GM10266 (cell line): ENCODE results near the gene BBS2.

ENCODE experiments used
- DNase-seq: peaks from one replicate; pipeline ENCODE4 v3.0.0; 2012; ENCODE audit errors: extremely low spot score
- TF ChIP-seq, protein P1 (sequence below): IDR thresholded peaks from 2 replicates; pipeline ENCODE4 v1.5.1; 2012; ENCODE audit warnings: mild to moderate bottlenecking, low read depth; ENCODE audit not compliant: control insufficient read depth, insufficient read depth; ENCODE audit errors: missing control alignments

Gene BBS2

DNA sequence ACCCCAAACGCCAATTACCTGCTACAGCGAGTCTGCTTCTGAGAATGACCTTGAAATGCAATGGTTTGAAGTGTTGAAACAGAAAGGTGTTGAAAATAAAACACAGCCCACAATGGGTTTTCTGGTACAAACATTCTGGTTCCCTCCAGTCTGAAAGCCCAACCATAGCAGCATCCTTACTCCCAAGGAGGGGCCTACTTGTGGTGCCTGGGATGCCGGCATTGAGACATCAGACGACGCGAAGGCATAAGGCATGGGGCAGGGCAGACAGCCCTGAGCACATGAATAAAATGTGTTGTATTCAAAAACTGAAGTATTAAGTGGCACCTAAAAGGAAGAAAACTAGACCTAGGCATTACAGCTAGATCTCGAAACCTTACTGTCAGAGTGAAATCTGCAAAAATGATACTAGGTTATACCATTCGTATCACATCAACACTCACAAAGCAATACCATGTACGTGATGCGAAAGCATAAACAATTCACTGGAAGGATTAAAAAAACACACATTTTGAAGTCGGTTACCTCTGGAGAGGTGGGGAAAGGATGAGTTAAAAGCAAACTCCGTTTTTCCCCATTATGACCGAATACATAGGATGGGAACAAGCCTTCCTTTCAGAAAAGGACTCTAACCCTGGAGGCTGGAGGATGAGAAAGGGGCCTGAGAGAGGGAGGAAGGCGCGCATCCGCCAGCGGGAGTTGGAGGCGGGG, 69.4 kb downstream of the BBS2 start:
- DNase-seq: no peak
- TF ChIP-seq, protein P1, sequence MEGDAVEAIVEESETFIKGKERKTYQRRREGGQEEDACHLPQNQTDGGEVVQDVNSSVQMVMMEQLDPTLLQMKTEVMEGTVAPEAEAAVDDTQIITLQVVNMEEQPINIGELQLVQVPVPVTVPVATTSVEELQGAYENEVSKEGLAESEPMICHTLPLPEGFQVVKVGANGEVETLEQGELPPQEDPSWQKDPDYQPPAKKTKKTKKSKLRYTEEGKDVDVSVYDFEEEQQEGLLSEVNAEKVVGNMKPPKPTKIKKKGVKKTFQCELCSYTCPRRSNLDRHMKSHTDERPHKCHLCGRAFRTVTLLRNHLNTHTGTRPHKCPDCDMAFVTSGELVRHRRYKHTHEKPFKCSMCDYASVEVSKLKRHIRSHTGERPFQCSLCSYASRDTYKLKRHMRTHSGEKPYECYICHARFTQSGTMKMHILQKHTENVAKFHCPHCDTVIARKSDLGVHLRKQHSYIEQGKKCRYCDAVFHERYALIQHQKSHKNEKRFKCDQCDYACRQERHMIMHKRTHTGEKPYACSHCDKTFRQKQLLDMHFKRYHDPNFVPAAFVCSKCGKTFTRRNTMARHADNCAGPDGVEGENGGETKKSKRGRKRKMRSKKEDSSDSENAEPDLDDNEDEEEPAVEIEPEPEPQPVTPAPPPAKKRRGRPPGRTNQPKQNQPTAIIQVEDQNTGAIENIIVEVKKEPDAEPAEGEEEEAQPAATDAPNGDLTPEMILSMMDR: no peak

DNA sequence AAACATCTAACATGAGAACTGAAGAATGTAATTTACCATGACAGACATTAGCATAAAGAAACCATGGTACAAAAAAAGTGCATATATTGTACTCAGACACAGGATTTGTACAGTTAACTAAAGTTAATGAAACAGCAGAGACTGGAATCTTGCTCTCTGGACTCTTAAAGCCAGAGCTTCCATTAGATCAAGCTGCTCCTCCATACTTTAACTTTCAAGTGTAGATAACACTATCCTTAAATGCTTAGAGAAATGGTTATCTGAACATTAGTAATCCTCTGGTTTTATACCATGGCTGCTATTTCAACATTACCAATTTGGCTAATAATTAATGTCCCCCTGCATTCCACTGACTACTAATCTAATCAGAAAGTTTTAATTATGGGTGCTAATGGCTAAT, 71.8 kb downstream of the BBS2 start:
- TF ChIP-seq, protein P1: no peak
- DNase-seq: no peak

DNA sequence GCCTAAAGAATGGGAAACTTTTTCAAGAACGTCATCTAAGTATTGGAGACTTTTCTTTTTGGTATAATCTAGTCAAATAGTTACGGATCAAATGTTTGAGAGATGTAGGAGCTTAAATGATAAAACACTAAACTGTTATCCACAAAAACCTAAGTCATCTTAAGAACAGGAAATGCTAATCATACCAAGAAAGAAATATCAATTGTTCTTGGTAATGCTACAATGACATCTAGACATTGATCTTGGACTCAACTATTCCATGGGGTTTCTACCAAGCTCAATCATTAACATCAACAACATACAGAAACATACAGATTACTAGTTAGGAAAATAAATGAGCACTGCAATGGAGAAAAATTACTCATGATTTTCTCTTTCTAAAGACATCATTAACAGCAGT, 72.5 kb downstream of the BBS2 start:
- TF ChIP-seq, protein P1: no peak
- DNase-seq: no peak

DNA sequence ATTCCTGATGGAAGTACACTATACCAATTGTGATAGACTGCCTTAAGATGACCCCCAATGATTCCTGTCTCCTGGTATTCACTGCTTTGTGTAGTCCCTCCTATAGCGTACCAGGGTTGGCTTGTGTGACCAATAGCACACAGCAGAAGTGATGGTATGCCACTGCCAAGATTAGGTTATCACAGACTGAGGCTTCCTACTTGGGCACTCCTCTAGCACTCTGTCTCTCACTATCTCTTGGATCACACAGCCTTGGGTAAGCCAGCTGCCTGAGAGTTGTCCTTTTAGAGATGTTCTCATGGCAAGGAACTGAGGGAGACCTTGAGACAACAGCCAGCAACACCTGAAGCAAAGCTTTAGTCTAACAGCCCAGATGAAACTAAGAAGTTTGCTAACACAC, 81.8 kb downstream of the BBS2 start:
- TF ChIP-seq, protein P1: no peak
- DNase-seq: no peak

DNA sequence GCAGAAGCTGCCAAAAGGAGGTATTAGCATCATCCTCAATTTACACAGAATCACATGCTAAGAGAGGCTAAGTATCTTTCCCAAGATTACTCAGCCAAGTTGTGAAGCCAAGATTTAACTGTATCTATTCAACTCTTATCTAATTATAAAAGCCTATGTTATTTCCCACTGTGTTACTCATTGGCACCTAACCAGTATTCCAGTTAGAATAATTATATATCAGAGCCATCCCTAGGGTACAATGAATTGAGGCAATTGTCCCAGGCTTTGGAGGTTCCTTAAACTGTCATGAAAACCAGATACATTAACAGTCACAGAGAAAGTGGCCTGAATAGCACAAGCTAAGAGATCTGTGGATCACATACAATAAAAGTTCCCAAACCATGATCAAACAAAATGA, 83.6 kb downstream of the BBS2 start:
- DNase-seq: no peak
- TF ChIP-seq, protein P1: no peak
